ENCODE measurements around the gene MICAL2. TPM values are rescaled to one million over a fixed set of nuclear protein-coding genes. Genes with fewer than 3 reads are reported as not detected.

MICAL2 gene
- polyA plus RNA-seq, 2 of the 4 experiments (the other 2 are of a cell fraction): 39.8 to 42.1 TPM

- TF ChIP-seq FOSL2 (IDR thresholded peaks at IDR 0.05) (peak; percentile 74), FOSL2 (CRISPR knock-in tag; IDR thresholded peaks at IDR 0.05) (peak; percentile 85), HES2 (IDR thresholded peaks at IDR 0.05) (no peak), NFE2L2 (conservative IDR thresholded peaks at IDR 0.05; ENCODE audit: low read length) (no peak), HMGXB4 (CRISPR knock-in tag; IDR thresholded peaks at IDR 0.05; ENCODE audit: borderline replicate concordance) (no peak), CEBPB (IDR thresholded peaks at IDR 0.05) (peak in 1 of 2 experiments; percentile 63; a peak in 2 of 4 replicates), CTCF (IDR thresholded peaks at IDR 0.05) (no peak), CHD2 (IDR thresholded peaks at IDR 0.05; ENCODE audit: low read length, partially characterized antibody) (peak; percentile 11), ESRRA (IDR thresholded peaks at IDR 0.05; ENCODE audit: borderline replicate concordance, low read length) (no peak), MYC (IDR thresholded peaks at IDR 0.05; ENCODE audit: borderline replicate concordance, low read length) (no peak), CHD4 (IDR thresholded peaks at IDR 0.05; ENCODE audit: borderline replicate concordance) (no peak), HDAC2 (IDR thresholded peaks at IDR 0.05) (no peak), HOXB5 (CRISPR knock-in tag; IDR thresholded peaks at IDR 0.05) (no peak; the same call in 1 of the 2 replicates), TFCP2L1 (CRISPR knock-in tag; IDR thresholded peaks at IDR 0.05) (no peak), TP53 (CRISPR knock-in tag; IDR thresholded peaks at IDR 0.05) (no peak), PHF8 (IDR thresholded peaks at IDR 0.05; ENCODE audit: borderline replicate concordance, low read depth) (no peak), EHF (CRISPR knock-in tag; IDR thresholded peaks at IDR 0.05) (0 out of 2 replicates have a peak, but pooled peaks have one; percentile 22), PBX3 (IDR thresholded peaks at IDR 0.05) (peak; percentile 77; the same call in 1 of the 2 replicates), RFX5 (IDR thresholded peaks at IDR 0.05) (no peak), EP300 (IDR thresholded peaks at IDR 0.05) (peak; percentile 74 to 91; a peak in 3 of 5 replicates), JUN (IDR thresholded peaks at IDR 0.05) (peak; percentile 50 to 80; a peak in 4 of 5 replicates)
Measured at GRCh38 chr11:12075822-12076821, 34.3 kb upstream of the MICAL2 start (continued).

Data from A549 (cell line).